ENCODE data around the gene DNAI2.

- no peak for TF ChIP-seq CTCF (conservative IDR thresholded peaks at IDR 0.05)
- no peak for TF ChIP-seq ZFX (IDR thresholded peaks at IDR 0.05)
These were observed 32.0 kb downstream of the DNAI2 start for GRCh38 chr17:74305865-74306654.

Data from C4-2B (cell line).